Smooth muscle cell (in vitro differentiated cells): Measurements from ENCODE around the gene RTP5. TPM values are rescaled to one million over a fixed set of nuclear protein-coding genes. Genes with fewer than 3 reads are reported as not detected.

ENCODE experiments used
- DNase-seq: peaks from one replicate; lab custom pipeline; 2025; ENCODE audit not compliant: unreplicated experiment; lab: John Stamatoyannopoulos, UW
- H2AFZ ChIP-seq: fragments of 200-600 bp; sonication (generic); 2 replicates; pipeline ENCODE4 v1.6.0; 2016; ENCODE audit warnings: antibody characterized with exemption, low read depth, mild to moderate bottlenecking
- H3F3A ChIP-seq: fragments of 200-600 bp; sonication (generic); 2 replicates; pipeline ENCODE4 v1.6.0; 2017; ENCODE audit warnings: antibody characterized with exemption, low read depth
- H3K27ac ChIP-seq: fragments of 200-600 bp; sonication (generic); 2 replicates; pipeline ENCODE4 v1.5.1; 2016; ENCODE audit warnings: low read depth, mild to moderate bottlenecking
- H3K27me3 ChIP-seq: fragments of 200-600 bp; sonication (generic); 2 replicates; pipeline ENCODE4 v1.6.1; 2016; ENCODE audit warnings: low read depth, mild to moderate bottlenecking
- H3K36me3 ChIP-seq: fragments of 200-600 bp; sonication (generic); 2 replicates; pipeline ENCODE4 v1.5.1; 2016; ENCODE audit warnings: low read depth
- H3K4me1 ChIP-seq: fragments of 200-600 bp; sonication (generic); 2 replicates; pipeline ENCODE4 v1.5.1; 2016; ENCODE audit warnings: low read depth
- H3K4me2 ChIP-seq: fragments of 200-600 bp; sonication (generic); 2 replicates; pipeline ENCODE4 v1.6.0; 2016; ENCODE audit warnings: mild to moderate bottlenecking
- H3K4me3 ChIP-seq: fragments of 200-600 bp; sonication (generic); 2 replicates; pipeline ENCODE4 v1.5.1; 2016; ENCODE audit warnings: mild to moderate bottlenecking
- H3K79me2 ChIP-seq: fragments of 200-600 bp; sonication (generic); 2 replicates; pipeline ENCODE4 v1.6.0; 2016; ENCODE audit warnings: low read depth, mild to moderate bottlenecking
- H3K9ac ChIP-seq: fragments of 200-600 bp; sonication (generic); 2 replicates; pipeline ENCODE4 v1.6.0; 2016; ENCODE audit warnings: low read depth
- H3K9me3 ChIP-seq: fragments of 200-600 bp; sonication (generic); replicated peaks from 2 replicates; pipeline ENCODE4 v1.5.1; 2016; ENCODE audit warnings: low read depth
- H4K20me1 ChIP-seq: fragments of 200-600 bp; sonication (generic); 2 replicates; pipeline ENCODE4 v1.6.0; 2016; ENCODE audit warnings: low read depth
- CTCF ChIP-seq: fragments of 200-600 bp; sonication (generic); IDR thresholded peaks from 2 replicates; pipeline ENCODE4 v1.5.1; 2017; ENCODE audit warnings: borderline replicate concordance, mild to moderate bottlenecking, antibody characterized with exemption; ENCODE audit not compliant: insufficient read depth, poor library complexity, severe bottlenecking
- WGBS: methylation state at CpG from one replicate; pipeline ENCODE4 v1.1.7; 2016; ENCODE audit warnings: low lambda C conversion rate; 5-methylcytosine and 5-hydroxymethylcytosine counted together
- polyA plus RNA-seq: library from polyadenylated mRNA; unstranded; fragments of >200 nt; fragmentation: Nextera tagmentation; extraction: Ambion mirVana; gene quantifications from 2 replicates; pipeline ENCODE4 v1.2.1, GENCODE V29; 2016
- total RNA-seq: library from RNA; depleted of rRNA; stranded (reverse); fragments of >200 nt; gene quantifications from 2 replicates; pipeline ENCODE4 v1.2.3, GENCODE V29; 2014

RTP5 gene
- total and polyA plus RNA-seq, 2 experiments from 2014 or later: not detected

- TF ChIP-seq CTCF: no peak
- H3F3A ChIP-seq: no peaks in the 10 kb centered on the region
- peak overlapping the region; percentile 37 for H3K4me3 ChIP-seq
- no peaks in the 10 kb centered on the region for H3K27me3 ChIP-seq
- no peaks in the 10 kb centered on the region for H3K79me2 ChIP-seq
- H4K20me1 ChIP-seq: peaks cover 5% of the 10 kb centered on the region
- H3K4me2 ChIP-seq: peak overlapping the region; percentile 81
- H3K36me3 ChIP-seq: no peaks in the 10 kb centered on the region
- H3K27ac ChIP-seq: no peak overlapping the region
- H3K9me3 ChIP-seq: no peaks in the 10 kb centered on the region
- H2AFZ ChIP-seq: no peak overlapping the region
- no peak overlapping the region for H3K9ac ChIP-seq
- 60% methylated on average over 36 of the region's 48 CpGs for WGBS
- DNase-seq: no peak
- peaks cover 7% of the 10 kb centered on the region for H3K4me1 ChIP-seq
Measured at GRCh38 chr2:241902357-241902991, 32.9 kb downstream of the RTP5 start.

GRCh38 chr2:241903121-241904010 is 33.8 kb downstream of the RTP5 start:
- WGBS: 95% methylated on average over 39 of the region's 40 CpGs

GRCh38 chr2:241904011-241904718 is 34.6 kb downstream of the RTP5 start:
- H3K36me3 ChIP-seq: no peaks in the 10 kb centered on the region
- H3K9ac ChIP-seq: no peak overlapping the region
- peaks cover 7% of the 10 kb centered on the region for H3K4me1 ChIP-seq
- H3K79me2 ChIP-seq: no peaks in the 10 kb centered on the region
- DNase-seq: no peak
- H3K27ac ChIP-seq: no peak overlapping the region
- WGBS: 93% methylated on average over 16 of the region's 19 CpGs
- H4K20me1 ChIP-seq: peaks cover 5% of the 10 kb centered on the region
- TF ChIP-seq CTCF: no peak
- no peak overlapping the region for H2AFZ ChIP-seq
- H3F3A ChIP-seq: no peaks in the 10 kb centered on the region
- no peaks in the 10 kb centered on the region for H3K9me3 ChIP-seq
- no peaks in the 10 kb centered on the region for H3K27me3 ChIP-seq
- H3K4me2 ChIP-seq: no peak overlapping the region
- no peak overlapping the region for H3K4me3 ChIP-seq

More at GRCh38 chr2:241903121-241904010, 33.8 kb downstream of the RTP5 start:
- no peak overlapping the region for H3K4me2 ChIP-seq
- TF ChIP-seq CTCF: no peak
- H4K20me1 ChIP-seq: peaks cover 5% of the 10 kb centered on the region
- H3K9me3 ChIP-seq: no peaks in the 10 kb centered on the region
- H3K27ac ChIP-seq: no peak overlapping the region
- no peak overlapping the region for H3K9ac ChIP-seq
- H3F3A ChIP-seq: no peaks in the 10 kb centered on the region
- no peaks in the 10 kb centered on the region for H3K79me2 ChIP-seq
- H3K36me3 ChIP-seq: no peaks in the 10 kb centered on the region
- no peak overlapping the region for H2AFZ ChIP-seq
- H3K27me3 ChIP-seq: no peaks in the 10 kb centered on the region
- no peak overlapping the region for H3K4me3 ChIP-seq
- H3K4me1 ChIP-seq: peaks cover 7% of the 10 kb centered on the region
- no peak for DNase-seq
